Fibroblast of villous mesenchyme (primary cell): ENCODE results near the gene MBTPS1. TPM values are rescaled to one million over a fixed set of nuclear protein-coding genes. Genes with fewer than 3 reads are reported as not detected.

Experiments
- DNase-seq: peaks from one replicate; pipeline ENCODE4 v3.0.0-alpha.2; 2010; ENCODE audit warnings: low read depth
- H3K4me3 ChIP-seq: 2 replicates; pipeline ENCODE4 v1.5.1; 2011; ENCODE audit warnings: low read depth, mild to moderate bottlenecking, low read length
- CTCF ChIP-seq: IDR thresholded peaks from 2 replicates; pipeline ENCODE4 v1.5.1; 2012; ENCODE audit warnings: low read depth, mild to moderate bottlenecking, low read length; ENCODE audit not compliant: insufficient read depth
- total RNA-seq: library from RNA; depleted of rRNA; stranded (reverse); fragments of >200 nt; gene quantifications from 2 replicates; pipeline ENCODE4 v1.2.3, GENCODE V29; 2012

The MBTPS1 gene
- total RNA-seq, 1 donor = 97.2 TPM

- DNase-seq = no peak
- no peak overlapping the region for H3K4me3 ChIP-seq
- no peak for TF ChIP-seq CTCF
These were observed 25.3 kb downstream of the MBTPS1 start for GRCh38 chr16:84091460-84091859.

GRCh38 chr16:84090211-84090610, 26.5 kb downstream of the MBTPS1 start:
- no peak overlapping the region for H3K4me3 ChIP-seq
- DNase-seq = no peak
- TF ChIP-seq CTCF = no peak

- no peak overlapping the region for H3K4me3 ChIP-seq
- TF ChIP-seq CTCF = no peak
- DNase-seq = no peak
These were observed 27.9 kb downstream of the MBTPS1 start for GRCh38 chr16:84088695-84089395.

- no peak for TF ChIP-seq CTCF
- H3K4me3 ChIP-seq = no peak overlapping the region
- DNase-seq = no peak
These were observed 29.1 kb downstream of the MBTPS1 start for GRCh38 chr16:84087466-84088151.

GRCh38 chr16:84087001-84087400, 29.7 kb downstream of the MBTPS1 start:
- H3K4me3 ChIP-seq = no peak overlapping the region
- no peak for DNase-seq
- no peak for TF ChIP-seq CTCF

GRCh38 chr16:84086341-84086740, 30.4 kb downstream of the MBTPS1 start:
- H3K4me3 ChIP-seq = no peak overlapping the region
- TF ChIP-seq CTCF = no peak
- no peak for DNase-seq
